IMR-90 (cell line): ENCODE results near the gene COG2. TPM values are rescaled to one million over a fixed set of nuclear protein-coding genes. Genes with fewer than 3 reads are reported as not detected.

Source experiments
- ATAC-seq: fragments of 200-7000 bp; cut with Tn5 transposase; 2 replicates; pipeline ENCODE4 v1.9.1; 2020; ENCODE audit warnings: low read depth, mild to moderate bottlenecking, moderate library complexity
- BruUV-seq: library from RNA; stranded (reverse); fragments of 400-500 nt; replicated peaks from 2 replicates; lab custom pipeline; 2021; lab: Mats Ljungman, UMichigan
- CTCF ChIA-PET: fragments of 300-600 bp; formaldehyde crosslinking; extraction: SDS; loops from one replicate; lab custom pipeline; 2021; ENCODE audit warnings: antibody characterized with exemption; lab: Yijun Ruan, JAX
- POLR2A ChIA-PET: fragments of 300-600 bp; sonication (Branson Sonifier 250); formaldehyde crosslinking; loops from one replicate; lab custom pipeline; 2022; ENCODE audit warnings: antibody characterized with exemption; ENCODE audit not compliant: unreplicated experiment; lab: Charles Lee
- DNase-seq: peaks from one replicate; pipeline ENCODE4 v3.0.0; 2013
- H2AFZ ChIP-seq: replicated peaks from 2 replicates; pipeline ENCODE3; 2013; ENCODE audit warnings: low read length, mild to moderate bottlenecking; ENCODE audit not compliant: poor library complexity
- H2AK5ac ChIP-seq: 2 replicates; pipeline ENCODE4 v1.6.1; 2013; ENCODE audit warnings: low read depth, low read length, inconsistent platforms
- H2AK9ac ChIP-seq: replicated peaks from 2 replicates; pipeline ENCODE3; 2013; ENCODE audit warnings: mild to moderate bottlenecking, low read depth, low read length, moderate library complexity; ENCODE audit not compliant: poor library complexity
- H2BK120ac ChIP-seq: 2 replicates; pipeline ENCODE4 v1.6.1; 2013; ENCODE audit warnings: low read depth, low read length, inconsistent platforms
- H2BK15ac ChIP-seq: 3 replicates; pipeline ENCODE4 v1.6.1; 2013; ENCODE audit warnings: low read depth, low read length, inconsistent platforms
- H2BK20ac ChIP-seq: 2 replicates; pipeline ENCODE4 v1.6.1; 2013; ENCODE audit warnings: low read depth, mild to moderate bottlenecking, inconsistent platforms, low read length, moderate library complexity
- H2BK5ac ChIP-seq: 2 replicates; pipeline ENCODE4 v1.6.1; 2013; ENCODE audit warnings: mild to moderate bottlenecking, low read depth, low read length, inconsistent platforms; ENCODE audit not compliant: poor library complexity, severe bottlenecking
- H3K14ac ChIP-seq: replicated peaks from 2 replicates; pipeline ENCODE4 v1.6.1; 2013; ENCODE audit warnings: low read depth, low read length, inconsistent platforms
- H3K18ac ChIP-seq: 2 replicates; pipeline ENCODE4 v1.6.1; 2013; ENCODE audit warnings: low read depth, low read length, control low read depth
- H3K23ac ChIP-seq: 2 replicates; pipeline ENCODE4 v1.6.1; 2013; ENCODE audit warnings: low read depth, low read length, inconsistent platforms
- H3K27ac ChIP-seq: 2 replicates; pipeline ENCODE4 v1.5.1; 2013; ENCODE audit warnings: mild to moderate bottlenecking, control low read depth, low read length; ENCODE audit not compliant: insufficient read depth
- H3K27me3 ChIP-seq: 2 replicates; pipeline ENCODE4 v1.6.1; 2013; ENCODE audit warnings: low read length; ENCODE audit not compliant: control insufficient read depth, insufficient read depth
- H3K36me3 ChIP-seq: 2 replicates; pipeline ENCODE4 v1.6.1; 2013; ENCODE audit warnings: low read length, mixed read lengths; ENCODE audit not compliant: control insufficient read depth, insufficient read depth
- H3K4ac ChIP-seq: 2 replicates; pipeline ENCODE4 v1.6.1; 2013; ENCODE audit warnings: low read depth, low read length, inconsistent platforms
- H3K4me1 ChIP-seq: 2 replicates; pipeline ENCODE4 v1.6.1; 2013; ENCODE audit warnings: low read length, mixed read lengths; ENCODE audit not compliant: control insufficient read depth, insufficient read depth
- H3K4me2 ChIP-seq: 2 replicates; pipeline ENCODE4 v1.6.1; 2013; ENCODE audit warnings: low read depth, mild to moderate bottlenecking, control low read depth, low read length, moderate library complexity
- H3K4me3 ChIP-seq: 2 replicates; pipeline ENCODE4 v1.5.1; 2013; ENCODE audit warnings: low read depth, mild to moderate bottlenecking, control low read depth, low read length, moderate library complexity; ENCODE audit not compliant: insufficient read depth
- H3K56ac ChIP-seq: 2 replicates; pipeline ENCODE4 v1.6.1; 2013; ENCODE audit warnings: low read length, inconsistent platforms; ENCODE audit not compliant: insufficient read depth; ENCODE audit errors: extremely low read depth
- H3K79me1 ChIP-seq, 2 experiments: 2 replicates each; pipeline ENCODE4 v1.6.1; 2013; ENCODE audit warnings: low read length in 2 of 2, inconsistent platforms in 1 of 2, low read depth in 1 of 2
- H3K9ac ChIP-seq: 2 replicates; pipeline ENCODE4 v1.6.1; 2013; ENCODE audit warnings: low read depth, low read length, control low read depth
- H3K9me1 ChIP-seq: 2 replicates; pipeline ENCODE4 v1.6.1; 2013; ENCODE audit warnings: low read length, inconsistent platforms; ENCODE audit not compliant: insufficient read depth
- H3K9me3 ChIP-seq: 2 replicates; pipeline ENCODE4 v1.6.1; 2013; ENCODE audit warnings: low read length; ENCODE audit not compliant: control insufficient read depth, insufficient read depth
- H4K20me1 ChIP-seq: 2 replicates; pipeline ENCODE4 v1.6.1; 2013; ENCODE audit warnings: low read length, inconsistent platforms; ENCODE audit not compliant: insufficient read depth
- H4K5ac ChIP-seq: 2 replicates; pipeline ENCODE4 v1.6.1; 2013; ENCODE audit warnings: mild to moderate bottlenecking, low read depth, low read length, control low read depth
- H4K8ac ChIP-seq, 2 experiments: 2 replicates each; pipeline ENCODE4 v1.6.1; 2013; ENCODE audit warnings: low read depth in 2 of 2, low read length in 2 of 2, control low read depth in 1 of 2, inconsistent platforms in 1 of 2
- H4K91ac ChIP-seq: 2 replicates; pipeline ENCODE4 v1.6.1; 2013; ENCODE audit warnings: low read depth, low read length, inconsistent platforms; ENCODE audit not compliant: insufficient read depth
- CHD1 ChIP-seq: IDR thresholded peaks from 2 replicates; pipeline ENCODE4 v1.6.1; 2012; ENCODE audit warnings: low read depth, low read length, improper control_type of control experiment
- FOS ChIP-seq: fragments of 150-350 bp; IDR thresholded peaks from 2 replicates; pipeline ENCODE4 v1.6.1; 2016; ENCODE audit warnings: low read depth, low read length
- MAFK ChIP-seq: IDR thresholded peaks from 2 replicates; pipeline ENCODE4 v1.6.1; 2012; ENCODE audit warnings: low read depth, low read length, improper control_type of control experiment
- MAZ ChIP-seq: IDR thresholded peaks from 2 replicates; pipeline ENCODE4 v1.6.1; 2012; ENCODE audit warnings: low read depth, mild to moderate bottlenecking, low read length, improper control_type of control experiment, moderate library complexity, borderline replicate concordance
- MXI1 ChIP-seq: IDR thresholded peaks from 2 replicates; pipeline ENCODE4 v1.6.1; 2012; ENCODE audit warnings: low read depth, mild to moderate bottlenecking, low read length, moderate library complexity, borderline replicate concordance
- NFE2L2 ChIP-seq: fragments of 150-350 bp; IDR thresholded peaks from 2 replicates; pipeline ENCODE4 v1.6.1; 2016; ENCODE audit warnings: low read depth, mild to moderate bottlenecking, low read length
- POLR2A ChIP-seq: IDR thresholded peaks from 2 replicates; pipeline ENCODE4 v1.6.1; 2012; ENCODE audit warnings: mild to moderate bottlenecking, low read depth, low read length
- RAD21 ChIP-seq: IDR thresholded peaks from 2 replicates; pipeline ENCODE4 v1.6.1; 2012; ENCODE audit warnings: low read length, improper control_type of control experiment
- RFX5 ChIP-seq: IDR thresholded peaks from 2 replicates; pipeline ENCODE4 v1.8.0; 2012; ENCODE audit warnings: low read depth, mild to moderate bottlenecking, low read length, moderate library complexity
- SMC3 ChIP-seq: fragments of 150-350 bp; IDR thresholded peaks from 2 replicates; pipeline ENCODE4 v1.6.1; 2016; ENCODE audit warnings: low read depth, mild to moderate bottlenecking, antibody characterized with exemption, low read length, moderate library complexity
- WGBS, 2 experiments: methylation state at CpG; one replicate each; pipeline versions ENCODE4 v1.1.5 to v1.1.7; 2013; ENCODE audit warnings: missing lambda C conversion rate in 2 of 2; ENCODE audit not compliant: insufficient read length in 1 of 2; ENCODE audit errors: extremely low coverage in 2 of 2; 5-methylcytosine and 5-hydroxymethylcytosine counted together
- dilution Hi-C: fragments of 300-500 bp; cut with HindIII; formaldehyde crosslinking; loops from one replicate; pipeline ENCODE4 v1.14.3; 2018; ENCODE audit warnings: low sequenced_read_pairs; ENCODE audit not compliant: unreplicated experiment
- in situ Hi-C: fragments of 300-500 bp; cut with MboI; formaldehyde crosslinking; loops from 3 replicates; pipeline ENCODE4 v1.14.3; 2019; ENCODE audit warnings: low sequenced_read_pairs, inconsistent platforms, mixed read lengths
- intact Hi-C: fragments of 100-400 bp; cut with micrococcal nuclease; formaldehyde crosslinking; loops from 2 replicates; pipeline ENCODE4 v1.10.0; 2022
- polyA plus RNA-seq, 3 experiments: library from polyadenylated mRNA; depleted of rRNA; stranded (reverse); fragments of >200 nt; gene quantifications; 2 replicates each; pipeline ENCODE4 v1.2.3, GENCODE V29; 2012; ENCODE audit warnings: low replicate concordance in 1 of 3
- total RNA-seq: library from RNA; depleted of rRNA; stranded (reverse); fragments of >200 nt; gene quantifications from 2 replicates; pipeline ENCODE4 v1.2.3, GENCODE V29; 2012
- TF ChIP-seq, protein P1 (sequence below): conservative IDR thresholded peaks from 2 replicates; pipeline ENCODE4 v1.5.1; 2012; ENCODE audit warnings: mild to moderate bottlenecking, low read depth, low read length, improper control_type of control experiment
- TF ChIP-seq, protein P2 (sequence below): fragments of 150-350 bp; IDR thresholded peaks from 2 replicates; pipeline ENCODE4 v1.6.1; 2016; ENCODE audit warnings: low read depth, mild to moderate bottlenecking, low read length, moderate library complexity, borderline replicate concordance
- TF ChIP-seq, protein P3 (sequence below): fragments of 150-350 bp; IDR thresholded peaks from 2 replicates; pipeline ENCODE4 v1.6.1; 2017; ENCODE audit warnings: mild to moderate bottlenecking, antibody characterized with exemption, low read length, low read depth

Gene COG2
- total and polyA plus RNA-seq, 2 of the 4 experiments (the other 2 are of a cell fraction) = 9.1 to 16.7 TPM

DNA sequence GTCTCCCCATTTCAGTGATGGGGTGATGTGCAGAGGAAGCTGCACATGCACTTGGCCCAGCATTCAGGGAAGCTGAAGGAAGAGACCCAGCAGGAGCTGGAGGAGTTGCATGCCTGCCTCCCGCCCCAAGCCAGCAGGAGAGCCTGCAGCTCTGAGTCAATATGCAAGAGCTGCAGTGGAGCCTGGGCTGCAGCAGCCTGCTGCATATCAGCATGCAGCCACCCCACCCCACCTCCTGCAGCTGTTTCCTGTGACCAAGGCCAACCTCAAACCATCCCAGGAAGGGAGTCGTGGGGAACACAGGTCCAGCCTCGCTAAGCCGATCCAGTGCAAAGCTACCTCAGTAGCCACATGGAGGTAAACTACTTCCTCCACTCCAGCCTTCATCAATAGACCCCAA lies 52.7 kb downstream of the COG2 start:
- no peaks in the 10 kb centered on the region for H3K79me1 ChIP-seq
- H4K8ac ChIP-seq = no peak overlapping the region
- in situ Hi-C loops = no loop called here
- no peak overlapping the region for H3K18ac ChIP-seq
- H3K14ac ChIP-seq = no peak overlapping the region
- H4K5ac ChIP-seq = no peak overlapping the region
- no peak overlapping the region for H2BK15ac ChIP-seq
- peaks cover 25% of the 10 kb centered on the region for H3K36me3 ChIP-seq
- ATAC-seq (no peak), DNase-seq (no peak)
- peak overlapping the region; percentile 33 for H2AK9ac ChIP-seq
- peaks cover 2% of the 10 kb centered on the region; the same call in 1 of the 2 replicates for H3K4me1 ChIP-seq
- H3K4ac ChIP-seq = no peak overlapping the region
- H2BK5ac ChIP-seq = no peak overlapping the region
- H3K56ac ChIP-seq = no peak overlapping the region
- no peak overlapping the region for H2AK5ac ChIP-seq
- TF ChIP-seq, protein P1, sequence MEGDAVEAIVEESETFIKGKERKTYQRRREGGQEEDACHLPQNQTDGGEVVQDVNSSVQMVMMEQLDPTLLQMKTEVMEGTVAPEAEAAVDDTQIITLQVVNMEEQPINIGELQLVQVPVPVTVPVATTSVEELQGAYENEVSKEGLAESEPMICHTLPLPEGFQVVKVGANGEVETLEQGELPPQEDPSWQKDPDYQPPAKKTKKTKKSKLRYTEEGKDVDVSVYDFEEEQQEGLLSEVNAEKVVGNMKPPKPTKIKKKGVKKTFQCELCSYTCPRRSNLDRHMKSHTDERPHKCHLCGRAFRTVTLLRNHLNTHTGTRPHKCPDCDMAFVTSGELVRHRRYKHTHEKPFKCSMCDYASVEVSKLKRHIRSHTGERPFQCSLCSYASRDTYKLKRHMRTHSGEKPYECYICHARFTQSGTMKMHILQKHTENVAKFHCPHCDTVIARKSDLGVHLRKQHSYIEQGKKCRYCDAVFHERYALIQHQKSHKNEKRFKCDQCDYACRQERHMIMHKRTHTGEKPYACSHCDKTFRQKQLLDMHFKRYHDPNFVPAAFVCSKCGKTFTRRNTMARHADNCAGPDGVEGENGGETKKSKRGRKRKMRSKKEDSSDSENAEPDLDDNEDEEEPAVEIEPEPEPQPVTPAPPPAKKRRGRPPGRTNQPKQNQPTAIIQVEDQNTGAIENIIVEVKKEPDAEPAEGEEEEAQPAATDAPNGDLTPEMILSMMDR = no peak
- TF ChIP-seq MXI1 = no peak
- TF ChIP-seq NFE2L2 = no peak
- TF ChIP-seq CHD1 = no peak
- no peak for TF ChIP-seq POLR2A
- TF ChIP-seq SMC3 = no peak
- no peak for TF ChIP-seq FOS
- TF ChIP-seq RAD21 = no peak
- TF ChIP-seq, protein P2, sequence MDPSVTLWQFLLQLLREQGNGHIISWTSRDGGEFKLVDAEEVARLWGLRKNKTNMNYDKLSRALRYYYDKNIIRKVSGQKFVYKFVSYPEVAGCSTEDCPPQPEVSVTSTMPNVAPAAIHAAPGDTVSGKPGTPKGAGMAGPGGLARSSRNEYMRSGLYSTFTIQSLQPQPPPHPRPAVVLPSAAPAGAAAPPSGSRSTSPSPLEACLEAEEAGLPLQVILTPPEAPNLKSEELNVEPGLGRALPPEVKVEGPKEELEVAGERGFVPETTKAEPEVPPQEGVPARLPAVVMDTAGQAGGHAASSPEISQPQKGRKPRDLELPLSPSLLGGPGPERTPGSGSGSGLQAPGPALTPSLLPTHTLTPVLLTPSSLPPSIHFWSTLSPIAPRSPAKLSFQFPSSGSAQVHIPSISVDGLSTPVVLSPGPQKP = no peak
- TF ChIP-seq RFX5 = no peak
- TF ChIP-seq, protein P3, sequence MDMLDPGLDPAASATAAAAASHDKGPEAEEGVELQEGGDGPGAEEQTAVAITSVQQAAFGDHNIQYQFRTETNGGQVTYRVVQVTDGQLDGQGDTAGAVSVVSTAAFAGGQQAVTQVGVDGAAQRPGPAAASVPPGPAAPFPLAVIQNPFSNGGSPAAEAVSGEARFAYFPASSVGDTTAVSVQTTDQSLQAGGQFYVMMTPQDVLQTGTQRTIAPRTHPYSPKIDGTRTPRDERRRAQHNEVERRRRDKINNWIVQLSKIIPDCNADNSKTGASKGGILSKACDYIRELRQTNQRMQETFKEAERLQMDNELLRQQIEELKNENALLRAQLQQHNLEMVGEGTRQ = no peak
- TF ChIP-seq MAFK = no peak
- TF ChIP-seq MAZ = no peak
- no TSS peak for BruUV-seq
- no peak overlapping the region for H3K23ac ChIP-seq
- H2BK20ac ChIP-seq = no peak overlapping the region
- H3K9me1 ChIP-seq = no peaks in the 10 kb centered on the region
- H4K20me1 ChIP-seq = no peaks in the 10 kb centered on the region; the same call in 1 of the 2 replicates
- no peak overlapping the region for H3K4me3 ChIP-seq
- dilution Hi-C loops = no loop called here
- no peak overlapping the region for H2BK120ac ChIP-seq
- WGBS, 2 experiments = no CpG with 5 or more reads among the region's 4 CpGs
- ChIA-PET POLR2A (no interaction called here), CTCF (no interaction called here)
- H3K4me2 ChIP-seq = no peak overlapping the region
- no peak overlapping the region for H4K91ac ChIP-seq
- H3K27ac ChIP-seq = no peak overlapping the region
- H3K9ac ChIP-seq = no peak overlapping the region
- H2AFZ ChIP-seq = no peak overlapping the region
- intact Hi-C loops = no loop called here
- H3K27me3 ChIP-seq = no peaks in the 10 kb centered on the region
- no peaks in the 10 kb centered on the region for H3K9me3 ChIP-seq
